HL-60/S4 treated with retinoic acid at 250 ng/mL for 4 days and 3 days (cell line): ENCODE measurements around the gene GTF2A1.

ENCODE experiments used
- in situ Hi-C: fragments of 300-500 bp; cut with MboI; formaldehyde crosslinking; loops from 2 replicates; pipeline ENCODE4 v1.7.0; 2022; ENCODE audit warnings: low sequenced_read_pairs

Gene GTF2A1

GRCh38 chr14:81179631-81180030, 41.1 kb downstream of the GTF2A1 start:
- in situ Hi-C loops = no loop called here

- in situ Hi-C loops = no loop called here
Observed at GRCh38 chr14:81178063-81178462, 42.7 kb downstream of the GTF2A1 start.

DNA sequence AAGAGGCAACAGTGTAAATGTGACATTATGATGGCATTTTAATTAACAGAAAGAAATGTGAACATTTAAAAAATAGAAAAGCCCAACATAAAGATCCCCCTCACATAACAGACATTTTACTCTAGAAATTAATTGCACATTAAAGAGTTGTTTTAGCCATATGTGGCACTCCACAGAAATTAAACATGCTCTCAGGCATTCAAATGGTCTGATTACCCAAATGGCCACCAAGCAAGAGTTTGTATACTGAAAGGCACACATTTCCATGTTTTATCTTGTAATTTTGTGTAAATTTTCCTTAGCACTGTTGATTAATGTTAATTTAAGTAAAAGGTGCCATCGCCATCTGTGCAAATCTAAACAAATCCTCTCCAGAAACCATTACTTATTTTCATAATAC, 43.5 kb downstream of the GTF2A1 start:
- in situ Hi-C loops = no loop called here

DNA sequence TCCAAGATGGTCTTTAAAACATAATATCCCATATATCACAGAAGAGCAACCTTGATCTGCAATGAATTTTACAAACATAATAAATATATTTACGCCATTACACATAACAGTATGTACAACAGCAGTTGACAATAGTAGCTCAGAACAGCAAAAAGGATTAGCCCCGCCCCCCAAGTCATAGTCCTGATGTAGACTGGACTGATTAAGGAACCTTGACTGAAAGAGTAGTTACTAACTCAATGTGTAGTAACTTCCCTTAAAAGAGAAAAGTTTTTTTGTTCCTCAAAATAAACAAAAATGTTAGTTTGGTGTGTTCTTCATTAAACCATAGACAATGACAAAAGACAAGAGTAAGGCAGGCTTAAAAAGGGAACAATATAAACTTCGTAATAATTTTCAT, 44.5 kb downstream of the GTF2A1 start:
- in situ Hi-C loops = no loop called here

GRCh38 chr14:81172881-81173280, 47.9 kb downstream of the GTF2A1 start:
- in situ Hi-C loops = loop anchor here (25.0 kb wide), 1 partner anchor 186 kb away; no protein-coding TSS in a partner anchor

DNA sequence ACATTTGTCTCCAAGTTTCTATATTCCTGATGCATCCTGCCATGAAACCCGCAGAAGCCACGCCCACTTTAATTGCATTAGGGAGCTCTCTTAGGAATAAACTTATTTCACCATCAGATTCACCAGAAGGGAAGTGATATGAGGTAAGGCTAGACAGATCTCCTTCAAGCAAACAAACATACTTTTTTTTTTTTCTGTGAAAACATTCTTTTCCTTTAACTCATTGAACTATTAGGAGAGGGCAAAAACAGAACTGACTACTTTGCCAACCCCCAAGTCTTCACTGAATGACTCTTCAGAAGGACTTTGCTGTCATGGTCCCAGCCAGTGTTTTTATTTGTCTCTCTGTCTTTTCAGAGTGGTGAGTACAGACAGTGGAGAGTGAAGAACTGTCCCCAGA, 48.4 kb downstream of the GTF2A1 start:
- in situ Hi-C loops = loop anchor here (25.0 kb wide), 1 partner anchor 185 kb away; no protein-coding TSS in a partner anchor

- in situ Hi-C loops = loop anchor here (25.0 kb wide), 1 partner anchor 184 kb away; no protein-coding TSS in a partner anchor
Observed at GRCh38 chr14:81170829-81171195, 49.9 kb downstream of the GTF2A1 start.

GRCh38 chr14:81170104-81170828, 50.5 kb downstream of the GTF2A1 start:
- in situ Hi-C loops = loop anchor here (25.0 kb wide), 1 partner anchor 183 kb away; no protein-coding TSS in a partner anchor

DNA sequence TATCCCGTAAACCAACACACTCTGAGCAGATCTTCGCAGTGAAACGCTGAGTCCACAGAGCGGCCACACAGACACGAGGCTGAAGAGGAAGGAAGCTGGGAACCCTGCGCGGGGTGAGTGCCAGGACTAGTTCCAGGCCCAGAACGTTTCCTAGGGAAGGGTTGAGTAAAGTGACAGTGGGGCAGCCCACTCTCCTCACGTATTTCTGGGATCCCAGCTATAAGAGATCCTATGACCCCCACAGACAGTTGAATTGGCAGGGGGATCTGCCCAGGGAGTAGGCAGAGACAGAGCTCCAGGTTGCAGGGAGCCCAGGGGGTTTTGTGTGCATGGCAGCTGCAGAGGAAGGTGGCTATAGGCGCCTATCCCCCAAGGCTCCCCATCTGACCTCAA, 51.1 kb downstream of the GTF2A1 start:
- in situ Hi-C loops = loop anchor here (25.0 kb wide), 1 partner anchor 182 kb away; no protein-coding TSS in a partner anchor

- in situ Hi-C loops = loop anchor here (25.0 kb wide), 1 partner anchor 182 kb away; no protein-coding TSS in a partner anchor
Observed at GRCh38 chr14:81169267-81169666, 51.5 kb downstream of the GTF2A1 start.

- in situ Hi-C loops = loop anchor here (25.0 kb wide), 1 partner anchor 179 kb away; no protein-coding TSS in a partner anchor
Observed at GRCh38 chr14:81166121-81166520, 54.6 kb downstream of the GTF2A1 start.

DNA sequence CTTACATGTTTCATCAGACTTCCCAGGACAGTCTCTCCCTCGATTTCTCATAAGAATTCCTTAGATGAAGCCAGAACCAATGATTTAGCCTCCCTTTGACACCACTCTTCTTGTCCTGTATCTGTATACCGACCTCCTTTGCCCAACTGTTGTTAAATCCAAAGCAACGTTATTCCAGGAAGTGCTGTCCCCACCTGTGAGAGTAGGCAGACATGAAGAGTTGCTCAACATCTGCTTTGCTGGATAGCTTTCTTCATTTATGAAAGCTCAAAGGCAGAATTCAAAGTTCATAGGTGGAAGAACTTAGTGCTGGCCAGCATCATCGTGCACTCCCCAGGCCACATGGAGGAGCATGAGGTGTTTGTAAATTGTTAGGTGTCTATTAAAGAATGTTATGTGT, 55.6 kb downstream of the GTF2A1 start:
- in situ Hi-C loops = loop anchor here (25.0 kb wide), 1 partner anchor 178 kb away; no protein-coding TSS in a partner anchor

DNA sequence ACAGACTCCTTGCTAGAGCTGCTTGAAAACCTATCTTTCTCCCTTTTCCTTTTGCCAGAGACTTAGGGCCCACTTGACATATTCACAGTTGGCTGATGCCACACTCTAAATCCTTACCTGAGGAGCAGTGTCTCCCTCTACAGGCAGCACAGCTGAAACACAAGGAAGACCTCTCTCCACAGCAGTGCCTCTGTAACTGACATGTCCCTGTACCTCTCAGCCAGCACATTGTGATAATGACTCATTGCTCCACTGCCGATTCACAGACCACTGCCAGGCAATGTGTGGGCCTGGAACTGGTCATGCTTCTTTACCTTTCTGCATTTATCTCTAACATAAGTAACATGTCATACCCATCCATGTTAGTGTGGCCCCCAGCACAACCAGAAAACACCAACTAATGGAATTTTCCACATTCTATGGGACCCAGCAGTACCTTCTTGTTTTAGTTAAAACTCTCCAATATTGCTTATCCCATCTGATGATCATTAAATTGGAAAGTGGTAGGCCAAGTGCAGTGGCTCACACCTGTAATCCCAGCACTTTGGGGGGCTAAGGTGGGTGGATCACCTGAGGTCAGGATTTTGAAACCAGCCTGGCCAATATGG, 56.5 kb downstream of the GTF2A1 start:
- in situ Hi-C loops = loop anchor here (25.0 kb wide), 1 partner anchor 177 kb away; no protein-coding TSS in a partner anchor

DNA sequence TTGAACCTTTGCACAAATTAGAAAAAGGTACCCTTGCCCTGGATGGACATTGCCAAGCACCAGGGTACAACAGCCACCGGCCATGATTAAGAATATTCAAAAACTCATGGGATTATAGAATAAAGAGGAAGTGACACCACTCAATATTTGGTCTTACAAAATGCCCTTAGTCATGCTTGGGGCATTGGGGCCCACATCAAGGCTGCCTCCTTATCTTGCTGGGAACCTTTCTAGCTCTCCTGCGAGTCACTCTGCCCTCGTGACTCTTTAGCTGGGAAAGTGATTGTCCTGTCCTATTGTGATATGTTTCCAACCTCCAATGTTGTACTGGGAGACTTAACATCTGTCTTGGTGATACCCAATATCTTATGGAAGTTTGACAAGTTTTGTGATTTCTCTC, 57.8 kb downstream of the GTF2A1 start:
- in situ Hi-C loops = loop anchor here (25.0 kb wide), 1 partner anchor 176 kb away; no protein-coding TSS in a partner anchor

DNA sequence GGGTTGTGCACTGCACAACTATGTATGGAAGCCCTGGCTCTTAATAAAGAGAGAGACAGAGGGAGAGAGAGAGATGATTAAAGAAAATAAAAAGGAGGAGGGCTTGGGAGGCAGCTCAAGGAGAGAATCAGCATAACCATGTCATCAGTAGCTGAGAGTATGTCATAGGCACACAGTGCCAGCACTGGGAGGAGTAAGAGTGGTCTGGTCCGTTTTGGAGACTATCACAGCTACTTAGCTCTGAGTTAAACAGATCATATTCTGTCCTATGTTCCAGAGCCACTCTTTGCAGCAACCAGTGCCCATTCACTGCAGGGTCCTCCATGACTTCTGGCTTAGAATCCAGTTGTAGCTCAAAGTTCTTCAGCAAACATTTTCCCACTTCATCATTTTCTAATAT, 59.0 kb downstream of the GTF2A1 start:
- in situ Hi-C loops = loop anchor here (25.0 kb wide), 1 partner anchor 174 kb away; no protein-coding TSS in a partner anchor

DNA sequence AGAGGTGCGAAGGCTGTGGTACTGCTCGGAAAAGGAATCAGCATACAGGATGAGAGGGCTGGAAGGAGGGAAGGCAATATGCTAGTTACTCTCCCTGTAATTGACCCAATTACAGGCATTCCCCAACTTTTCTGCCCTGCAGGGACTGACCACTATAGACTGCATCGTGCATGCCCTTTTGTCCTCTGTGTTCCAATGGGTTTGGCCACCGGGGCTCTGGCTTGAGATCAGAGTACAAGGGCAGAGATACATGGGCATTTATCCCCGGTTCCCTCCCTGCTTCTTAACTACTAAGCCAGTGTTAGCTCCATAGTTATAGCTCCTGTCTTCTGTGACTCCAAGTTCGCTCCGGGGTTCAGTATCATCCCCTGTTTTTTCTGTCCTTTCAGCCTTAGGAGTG, 59.7 kb downstream of the GTF2A1 start:
- in situ Hi-C loops = loop anchor here (25.0 kb wide), 1 partner anchor 174 kb away; no protein-coding TSS in a partner anchor

- in situ Hi-C loops = loop anchor here (25.0 kb wide), 1 partner anchor 170 kb away; no protein-coding TSS in a partner anchor
Observed at GRCh38 chr14:81157431-81157830, 63.3 kb downstream of the GTF2A1 start.

DNA sequence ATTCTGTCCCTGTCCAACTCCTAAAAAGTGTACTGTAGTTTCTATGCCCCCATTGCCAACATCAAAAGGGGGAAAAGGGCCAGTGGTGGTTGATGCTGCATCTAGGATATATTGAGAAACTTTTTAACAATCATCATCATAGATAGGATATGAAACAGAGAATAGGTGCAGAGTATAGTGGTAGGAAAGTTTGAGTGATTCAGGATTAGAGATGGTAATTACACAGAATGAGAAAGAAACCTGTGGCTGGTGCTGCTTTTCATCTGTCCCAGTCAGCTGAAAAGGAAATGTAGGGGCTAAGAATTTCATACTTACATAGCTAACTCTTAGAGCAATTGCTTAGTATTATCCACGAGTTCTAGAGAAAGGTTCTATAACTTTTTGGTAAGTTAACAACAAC, 67.6 kb downstream of the GTF2A1 start:
- in situ Hi-C loops = loop anchor here (25.0 kb wide), 1 partner anchor 166 kb away; no protein-coding TSS in a partner anchor

- in situ Hi-C loops = no loop called here
Observed at GRCh38 chr14:81148635-81149034, 72.1 kb downstream of the GTF2A1 start.

GRCh38 chr14:81147140-81147897, 73.4 kb downstream of the GTF2A1 start:
- in situ Hi-C loops = no loop called here
